K562 (cell line): ENCODE results near the gene AMT. TPM values are rescaled to one million over a fixed set of nuclear protein-coding genes. Genes with fewer than 3 reads are reported as not detected.

Experiments used
- BCL6 ChIP-seq: fragments of 250-450 bp; sonication (Bioruptor Pico); IDR thresholded peaks from 2 replicates; pipeline ENCODE4 v1.4.0; 2020
- GTF2F1 ChIP-seq: IDR thresholded peaks from 2 replicates; pipeline ENCODE4 v1.6.1; 2011; ENCODE audit warnings: low read depth, low read length, improper control_type of control experiment
- NR2F6 ChIP-seq: fragments of 450-650 bp; formaldehyde crosslinking; IDR thresholded peaks from 2 replicates; pipeline ENCODE4 v1.4.0; 2020; ENCODE audit warnings: mild to moderate bottlenecking
- TGIF2 ChIP-seq: sonication (generic); formaldehyde crosslinking; IDR thresholded peaks from 2 replicates; pipeline ENCODE4 v1.8.1; 2022; ENCODE audit warnings: mild to moderate bottlenecking, missing genetic modification reagents, moderate library complexity
- polyA plus RNA-seq, 8 experiments: library from polyadenylated mRNA; depleted of rRNA in 4 of 8; stranded (reverse) in 5 of 8; unstranded in 3 of 8; fragments of >200 nt; fragmentation: Nextera tagmentation in 2 of 8; fragmentation: Illumina TruSeq in 1 of 8; extraction: Ambion mirVana in 2 of 8; extraction: Trizol in 1 of 8; gene quantifications; 2 replicates each; pipeline versions ENCODE4 v1.2.1 to v1.2.3, GENCODE V29; 2011 to 2014; ENCODE audit warnings: inconsistent platforms in 1 of 8, missing spikeins in 1 of 8
- total RNA-seq, 7 experiments: library from RNA; depleted of rRNA in 6 of 7; stranded (reverse); fragments of >200 nt in 6 of 7; fragmentation: Illumina TruSeq in 2 of 7; extraction: Trizol in 2 of 7; gene quantifications; 2 replicates each; pipeline versions ENCODE4 v1.2.1 to v1.2.3, GENCODE V29; 2011 to 2021; ENCODE audit warnings: low replicate concordance in 1 of 7
- TF ChIP-seq, protein P1 (sequence below), 3 experiments: fragments of 200-800 bp in 1 of 3; fragments of 250-450 bp in 1 of 3; fragments of 450-650 bp in 1 of 3; sonication (Bioruptor Pico) in 1 of 3; sonication (Bioruptor generic) in 1 of 3; formaldehyde crosslinking in 1 of 3; IDR thresholded peaks; 2 replicates each; pipeline versions ENCODE4 v1.6.1 to v1.8.0; 2016 to 2022; ENCODE audit warnings: mild to moderate bottlenecking in 2 of 3, missing genetic modification characterization in 2 of 3, missing compliant biosample characterization in 1 of 3, moderate library complexity in 1 of 3
- TF ChIP-seq, protein P2 (sequence below): sonication (generic); formaldehyde crosslinking; IDR thresholded peaks from 2 replicates; pipeline ENCODE4 v1.8.1; 2023; ENCODE audit warnings: mild to moderate bottlenecking, missing genetic modification reagents
- TF ChIP-seq, protein P3 (sequence below): fragments of 200-800 bp; sonication (Bioruptor generic); IDR thresholded peaks from 2 replicates; pipeline ENCODE4 v1.6.1; 2017; ENCODE audit warnings: missing genetic modification characterization, missing compliant biosample characterization
- TF ChIP-seq, protein P4 (sequence below): fragments of 450-650 bp; IDR thresholded peaks from 2 replicates; pipeline ENCODE4 v1.6.1; 2016

AMT gene
- total and polyA plus RNA-seq, 9 of the 15 experiments (the other 6 are each of a cell fraction or from before 2014, with no cell fraction given) = 0.14 to 2.1 (median 0.52) TPM

DNA sequence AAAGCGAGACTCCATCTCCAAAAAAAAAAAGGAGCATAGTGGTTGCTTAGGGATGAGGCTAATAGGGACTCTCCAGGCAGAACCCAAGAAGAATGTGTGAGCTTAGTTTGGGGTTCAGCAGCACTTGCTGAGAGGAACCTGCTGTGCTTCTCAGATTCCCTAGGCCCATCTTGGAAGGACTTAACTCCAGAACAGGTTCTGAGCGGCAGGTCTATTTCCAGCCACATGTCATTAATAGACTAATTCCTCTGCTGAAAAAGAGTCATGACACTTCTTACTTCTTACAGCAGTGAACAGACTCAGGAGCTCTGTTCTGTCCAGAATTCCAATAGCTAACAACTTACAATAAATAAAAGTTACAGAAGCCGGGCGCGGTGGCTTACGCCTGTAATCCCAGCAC lies 33.0 kb downstream of the AMT start (continued):
- TF ChIP-seq, protein P1, sequence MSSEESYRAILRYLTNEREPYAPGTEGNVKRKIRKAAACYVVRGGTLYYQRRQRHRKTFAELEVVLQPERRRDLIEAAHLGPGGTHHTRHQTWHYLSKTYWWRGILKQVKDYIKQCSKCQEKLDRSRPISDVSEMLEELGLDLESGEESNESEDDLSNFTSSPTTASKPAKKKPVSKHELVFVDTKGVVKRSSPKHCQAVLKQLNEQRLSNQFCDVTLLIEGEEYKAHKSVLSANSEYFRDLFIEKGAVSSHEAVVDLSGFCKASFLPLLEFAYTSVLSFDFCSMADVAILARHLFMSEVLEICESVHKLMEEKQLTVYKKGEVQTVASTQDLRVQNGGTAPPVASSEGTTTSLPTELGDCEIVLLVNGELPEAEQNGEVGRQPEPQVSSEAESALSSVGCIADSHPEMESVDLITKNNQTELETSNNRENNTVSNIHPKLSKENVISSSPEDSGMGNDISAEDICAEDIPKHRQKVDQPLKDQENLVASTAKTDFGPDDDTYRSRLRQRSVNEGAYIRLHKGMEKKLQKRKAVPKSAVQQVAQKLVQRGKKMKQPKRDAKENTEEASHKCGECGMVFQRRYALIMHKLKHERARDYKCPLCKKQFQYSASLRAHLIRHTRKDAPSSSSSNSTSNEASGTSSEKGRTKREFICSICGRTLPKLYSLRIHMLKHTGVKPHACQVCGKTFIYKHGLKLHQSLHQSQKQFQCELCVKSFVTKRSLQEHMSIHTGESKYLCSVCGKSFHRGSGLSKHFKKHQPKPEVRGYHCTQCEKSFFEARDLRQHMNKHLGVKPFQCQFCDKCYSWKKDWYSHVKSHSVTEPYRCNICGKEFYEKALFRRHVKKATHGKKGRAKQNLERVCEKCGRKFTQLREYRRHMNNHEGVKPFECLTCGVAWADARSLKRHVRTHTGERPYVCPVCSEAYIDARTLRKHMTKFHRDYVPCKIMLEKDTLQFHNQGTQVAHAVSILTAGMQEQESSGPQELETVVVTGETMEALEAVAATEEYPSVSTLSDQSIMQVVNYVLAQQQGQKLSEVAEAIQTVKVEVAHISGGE (CRISPR knock-in tag; IDR thresholded peaks at IDR 0.05) = no peak
- no peak for TF ChIP-seq GTF2F1
- TF ChIP-seq TGIF2 (CRISPR knock-in tag) = no peak
- TF ChIP-seq, protein P2, sequence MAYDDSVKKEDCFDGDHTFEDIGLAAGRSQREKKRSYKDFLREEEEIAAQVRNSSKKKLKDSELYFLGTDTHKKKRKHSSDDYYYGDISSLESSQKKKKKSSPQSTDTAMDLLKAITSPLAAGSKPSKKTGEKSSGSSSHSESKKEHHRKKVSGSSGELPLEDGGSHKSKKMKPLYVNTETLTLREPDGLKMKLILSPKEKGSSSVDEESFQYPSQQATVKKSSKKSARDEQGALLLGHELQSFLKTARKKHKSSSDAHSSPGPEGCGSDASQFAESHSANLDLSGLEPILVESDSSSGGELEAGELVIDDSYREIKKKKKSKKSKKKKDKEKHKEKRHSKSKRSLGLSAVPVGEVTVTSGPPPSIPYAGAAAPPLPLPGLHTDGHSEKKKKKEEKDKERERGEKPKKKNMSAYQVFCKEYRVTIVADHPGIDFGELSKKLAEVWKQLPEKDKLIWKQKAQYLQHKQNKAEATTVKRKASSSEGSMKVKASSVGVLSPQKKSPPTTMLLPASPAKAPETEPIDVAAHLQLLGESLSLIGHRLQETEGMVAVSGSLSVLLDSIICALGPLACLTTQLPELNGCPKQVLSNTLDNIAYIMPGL = no peak
- TF ChIP-seq, protein P3, sequence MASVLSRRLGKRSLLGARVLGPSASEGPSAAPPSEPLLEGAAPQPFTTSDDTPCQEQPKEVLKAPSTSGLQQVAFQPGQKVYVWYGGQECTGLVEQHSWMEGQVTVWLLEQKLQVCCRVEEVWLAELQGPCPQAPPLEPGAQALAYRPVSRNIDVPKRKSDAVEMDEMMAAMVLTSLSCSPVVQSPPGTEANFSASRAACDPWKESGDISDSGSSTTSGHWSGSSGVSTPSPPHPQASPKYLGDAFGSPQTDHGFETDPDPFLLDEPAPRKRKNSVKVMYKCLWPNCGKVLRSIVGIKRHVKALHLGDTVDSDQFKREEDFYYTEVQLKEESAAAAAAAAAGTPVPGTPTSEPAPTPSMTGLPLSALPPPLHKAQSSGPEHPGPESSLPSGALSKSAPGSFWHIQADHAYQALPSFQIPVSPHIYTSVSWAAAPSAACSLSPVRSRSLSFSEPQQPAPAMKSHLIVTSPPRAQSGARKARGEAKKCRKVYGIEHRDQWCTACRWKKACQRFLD (CRISPR knock-in tag) = no peak
- TF ChIP-seq, protein P4, sequence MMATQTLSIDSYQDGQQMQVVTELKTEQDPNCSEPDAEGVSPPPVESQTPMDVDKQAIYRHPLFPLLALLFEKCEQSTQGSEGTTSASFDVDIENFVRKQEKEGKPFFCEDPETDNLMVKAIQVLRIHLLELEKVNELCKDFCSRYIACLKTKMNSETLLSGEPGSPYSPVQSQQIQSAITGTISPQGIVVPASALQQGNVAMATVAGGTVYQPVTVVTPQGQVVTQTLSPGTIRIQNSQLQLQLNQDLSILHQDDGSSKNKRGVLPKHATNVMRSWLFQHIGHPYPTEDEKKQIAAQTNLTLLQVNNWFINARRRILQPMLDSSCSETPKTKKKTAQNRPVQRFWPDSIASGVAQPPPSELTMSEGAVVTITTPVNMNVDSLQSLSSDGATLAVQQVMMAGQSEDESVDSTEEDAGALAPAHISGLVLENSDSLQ = no peak
- TF ChIP-seq BCL6 (CRISPR knock-in tag) = no peak
- no peak for TF ChIP-seq NR2F6 (CRISPR knock-in tag)
